ENCODE measurements around the gene PUDP. TPM values are rescaled to one million over a fixed set of nuclear protein-coding genes. Genes with fewer than 3 reads are reported as not detected.
A peak's percentile ranks its signal among the peaks of the same experiment; 100 is the strongest.
"Not testable (repeated sequence)": the region's sequence is repeated elsewhere in the genome, so short reads cannot be mapped to it uniquely, and the experiment has no call there.

Gene PUDP
- total and polyA plus RNA-seq, 4 donors: 4.8 to 18.7 (median 7.6) TPM

GRCh38 chrX:7109838-7110793 is 37.8 kb downstream of the PUDP start:
- H3K27ac ChIP-seq (ENCODE audit: low read depth in 1 of 2, low read length in 2 of 2): no peak overlapping the region
- intact Hi-C loops (cut with DNase I): no loop called here
- H3K9me3 ChIP-seq (ENCODE audit: control insufficient read depth, low read length): no peaks in the 10 kb centered on the region
- no peaks in the 10 kb centered on the region for H3K27me3 ChIP-seq (ENCODE audit: control insufficient read depth in 1 of 2, insufficient read depth in 2 of 2, low read length in 1 of 2)
- H3K4me1 ChIP-seq (ENCODE audit: control insufficient read depth in 1 of 2, insufficient read depth in 2 of 2, low read length in 2 of 2): no peaks in the 10 kb centered on the region
- 92 to 94% methylated on average over 12 of the region's 12 CpGs for WGBS, 2 donors
- ATAC-seq (ENCODE audit: low FRiP score) (no peak), DNase-seq (no peak)
- no peaks in the 10 kb centered on the region for H3K36me3 ChIP-seq (ENCODE audit: control insufficient read depth in 1 of 2, insufficient read depth in 2 of 2, low read length in 1 of 2)
- H3K4me3 ChIP-seq (ENCODE audit: low read length in 2 of 2): no peak overlapping the region

GRCh38 chrX:7109049-7109531 is 38.9 kb downstream of the PUDP start:
- ATAC-seq (ENCODE audit: low FRiP score) (no peak), DNase-seq (no peak)
- no peak overlapping the region for H3K4me3 ChIP-seq (ENCODE audit: low read length in 2 of 2)
- no peak overlapping the region for H3K27ac ChIP-seq (ENCODE audit: low read depth in 1 of 2, low read length in 2 of 2)
- no peaks in the 10 kb centered on the region for H3K9me3 ChIP-seq (ENCODE audit: control insufficient read depth, low read length)
- WGBS, 2 donors: 10 to 47% methylated on average over 11 of the region's 11 CpGs
- intact Hi-C loops (cut with DNase I): no loop called here
- H3K27me3 ChIP-seq (ENCODE audit: control insufficient read depth in 1 of 2, insufficient read depth in 2 of 2, low read length in 1 of 2): no peaks in the 10 kb centered on the region
- no peaks in the 10 kb centered on the region for H3K4me1 ChIP-seq (ENCODE audit: control insufficient read depth in 1 of 2, insufficient read depth in 2 of 2, low read length in 2 of 2)
- no peaks in the 10 kb centered on the region for H3K36me3 ChIP-seq (ENCODE audit: control insufficient read depth in 1 of 2, insufficient read depth in 2 of 2, low read length in 1 of 2)

GRCh38 chrX:7108030-7108429 is 39.9 kb downstream of the PUDP start:
- no peaks in the 10 kb centered on the region for H3K36me3 ChIP-seq (ENCODE audit: control insufficient read depth in 1 of 2, insufficient read depth in 2 of 2, low read length in 1 of 2)
- ATAC-seq (ENCODE audit: low FRiP score) (peak; percentile 19), DNase-seq (no peak)
- WGBS, 2 donors: 95 to 96% methylated on average over 5 of the region's 5 CpGs
- no peaks in the 10 kb centered on the region for H3K27me3 ChIP-seq (ENCODE audit: control insufficient read depth in 1 of 2, insufficient read depth in 2 of 2, low read length in 1 of 2)
- no peak overlapping the region for H3K4me3 ChIP-seq (ENCODE audit: low read length in 2 of 2)
- no peak overlapping the region for H3K27ac ChIP-seq (ENCODE audit: low read depth in 1 of 2, low read length in 2 of 2)
- no peaks in the 10 kb centered on the region for H3K4me1 ChIP-seq (ENCODE audit: control insufficient read depth in 1 of 2, insufficient read depth in 2 of 2, low read length in 2 of 2)
- H3K9me3 ChIP-seq (ENCODE audit: control insufficient read depth, low read length): no peaks in the 10 kb centered on the region
- intact Hi-C loops (cut with DNase I): no loop called here

GRCh38 chrX:7106649-7107048 is 41.3 kb downstream of the PUDP start:
- Histone ChIP-seq H3K27ac (ENCODE audit: low read depth in 1 of 2, low read length in 2 of 2) (no peak overlapping the region), H3K27me3 (ENCODE audit: control insufficient read depth in 1 of 2, insufficient read depth in 2 of 2, low read length in 1 of 2) (no peaks in the 10 kb centered on the region), H3K9me3 (ENCODE audit: control insufficient read depth, low read length) (no peaks in the 10 kb centered on the region), H3K36me3 (ENCODE audit: control insufficient read depth in 1 of 2, insufficient read depth in 2 of 2, low read length in 1 of 2) (no peaks in the 10 kb centered on the region), H3K4me1 (ENCODE audit: control insufficient read depth in 1 of 2, insufficient read depth in 2 of 2, low read length in 2 of 2) (no peaks in the 10 kb centered on the region), H3K4me3 (ENCODE audit: low read length in 2 of 2) (no peak overlapping the region)
- no peak for ATAC-seq (ENCODE audit: low FRiP score)
- DNase-seq: no peak
- 86 to 97% methylated on average over 2 of the region's 2 CpGs for WGBS, 2 donors
- intact Hi-C loops (cut with DNase I): no loop called here

- Histone ChIP-seq H3K4me3 (ENCODE audit: low read length in 2 of 2) (no peak overlapping the region), H3K27ac (ENCODE audit: low read depth in 1 of 2, low read length in 2 of 2) (no peak overlapping the region), H3K9me3 (ENCODE audit: control insufficient read depth, low read length) (no peaks in the 10 kb centered on the region), H3K4me1 (ENCODE audit: control insufficient read depth in 1 of 2, insufficient read depth in 2 of 2, low read length in 2 of 2) (no peaks in the 10 kb centered on the region), H3K36me3 (ENCODE audit: control insufficient read depth in 1 of 2, insufficient read depth in 2 of 2, low read length in 1 of 2) (peaks cover 0 to 2% of the 10 kb centered on the region in 2 donors), H3K27me3 (ENCODE audit: control insufficient read depth in 1 of 2, insufficient read depth in 2 of 2, low read length in 1 of 2) (no peaks in the 10 kb centered on the region)
- intact Hi-C loops (cut with DNase I): no loop called here
- WGBS, 2 donors: 92 to 93% methylated on average over 3 of the region's 3 CpGs
- DNase-seq (no peak), ATAC-seq (ENCODE audit: low FRiP score) (no peak)
These were observed 45.8 kb downstream of the PUDP start for GRCh38 chrX:7102119-7102518.

- Histone ChIP-seq H3K27ac (ENCODE audit: low read depth in 1 of 2, low read length in 2 of 2) (no peak overlapping the region), H3K36me3 (ENCODE audit: control insufficient read depth in 1 of 2, insufficient read depth in 2 of 2, low read length in 1 of 2) (peaks cover 0 to 2% of the 10 kb centered on the region in 2 donors), H3K4me1 (ENCODE audit: control insufficient read depth in 1 of 2, insufficient read depth in 2 of 2, low read length in 2 of 2) (no peaks in the 10 kb centered on the region), H3K9me3 (ENCODE audit: control insufficient read depth, low read length) (no peaks in the 10 kb centered on the region), H3K27me3 (ENCODE audit: control insufficient read depth in 1 of 2, insufficient read depth in 2 of 2, low read length in 1 of 2) (no peaks in the 10 kb centered on the region), H3K4me3 (ENCODE audit: low read length in 2 of 2) (no peak overlapping the region)
- ATAC-seq (ENCODE audit: low FRiP score) (no peak), DNase-seq (no peak)
- intact Hi-C loops (cut with DNase I): no loop called here
- 86 to 91% methylated on average over 7 of the region's 7 CpGs for WGBS, 2 donors
These were observed 47.9 kb downstream of the PUDP start for GRCh38 chrX:7100022-7100421.

- H3K27ac ChIP-seq (ENCODE audit: low read depth in 1 of 2, low read length in 2 of 2); DNase-seq; H3K9me3 ChIP-seq (ENCODE audit: control insufficient read depth, low read length); H3K4me3 ChIP-seq (ENCODE audit: low read length in 2 of 2); H3K36me3 ChIP-seq (ENCODE audit: control insufficient read depth in 1 of 2, insufficient read depth in 2 of 2, low read length in 1 of 2); ATAC-seq (ENCODE audit: low FRiP score); H3K27me3 ChIP-seq (ENCODE audit: control insufficient read depth in 1 of 2, insufficient read depth in 2 of 2, low read length in 1 of 2); H3K4me1 ChIP-seq (ENCODE audit: control insufficient read depth in 1 of 2, insufficient read depth in 2 of 2, low read length in 2 of 2); intact Hi-C loops (cut with DNase I): not testable (repeated sequence)
- WGBS, 2 donors: 95 to 97% methylated on average over 2 of the region's 2 CpGs
These were observed 52.3 kb downstream of the PUDP start for GRCh38 chrX:7095657-7096056.

- Histone ChIP-seq H3K27me3 (ENCODE audit: control insufficient read depth in 1 of 2, insufficient read depth in 2 of 2, low read length in 1 of 2) (no peaks in the 10 kb centered on the region), H3K27ac (ENCODE audit: low read depth in 1 of 2, low read length in 2 of 2) (no peak overlapping the region), H3K4me1 (ENCODE audit: control insufficient read depth in 1 of 2, insufficient read depth in 2 of 2, low read length in 2 of 2) (no peaks in the 10 kb centered on the region), H3K4me3 (ENCODE audit: low read length in 2 of 2) (no peak overlapping the region), H3K9me3 (ENCODE audit: control insufficient read depth, low read length) (no peaks in the 10 kb centered on the region), H3K36me3 (ENCODE audit: control insufficient read depth in 1 of 2, insufficient read depth in 2 of 2, low read length in 1 of 2) (peaks cover 0 to 2% of the 10 kb centered on the region in 2 donors)
- intact Hi-C loops (cut with DNase I): no loop called here
- no peak for ATAC-seq (ENCODE audit: low FRiP score)
- WGBS, 2 donors: 96 to 98% methylated on average over 6 of the region's 6 CpGs
- no peak for DNase-seq
These were observed 54.6 kb downstream of the PUDP start for GRCh38 chrX:7093305-7093704.

- ATAC-seq (ENCODE audit: low FRiP score): no peak
- no peaks in the 10 kb centered on the region for H3K9me3 ChIP-seq (ENCODE audit: control insufficient read depth, low read length)
- intact Hi-C loops (cut with DNase I): no loop called here
- no peak for DNase-seq
- no peak overlapping the region for H3K4me3 ChIP-seq (ENCODE audit: low read length in 2 of 2)
- peaks cover 0 to 1% of the 10 kb centered on the region in 2 donors for H3K36me3 ChIP-seq (ENCODE audit: control insufficient read depth in 1 of 2, insufficient read depth in 2 of 2, low read length in 1 of 2)
- WGBS, 2 donors: 95 to 99% methylated on average over 4 of the region's 4 CpGs
- no peaks in the 10 kb centered on the region for H3K27me3 ChIP-seq (ENCODE audit: control insufficient read depth in 1 of 2, insufficient read depth in 2 of 2, low read length in 1 of 2)
- H3K27ac ChIP-seq (ENCODE audit: low read depth in 1 of 2, low read length in 2 of 2): no peak overlapping the region
- H3K4me1 ChIP-seq (ENCODE audit: control insufficient read depth in 1 of 2, insufficient read depth in 2 of 2, low read length in 2 of 2): no peaks in the 10 kb centered on the region
These were observed 55.4 kb downstream of the PUDP start for GRCh38 chrX:7092543-7092942.

Data from aorta (tissue), 5 donors.